Tibial nerve (tissue), 4 donors: ENCODE results near the gene PRKCH. TPM values are rescaled to one million over a fixed set of nuclear protein-coding genes. Genes with fewer than 3 reads are reported as not detected.

ENCODE experiments used
- DNase-seq, 2 donors: peaks; one replicate each; pipeline ENCODE4 v3.0.0-alpha.2; 2019; ENCODE audit warnings: low spot score in 2 of 2
- H3K27ac ChIP-seq, 4 donors: fragments of 200-600 bp; sonication (generic) in 3 of 4; one replicate each; pipeline ENCODE4 v1.5.1; 2017 to 2019; ENCODE audit warnings: mild to moderate bottlenecking in 1 of 4
- H3K27me3 ChIP-seq, 2 donors: fragments of 200-600 bp; sonication (generic) in 1 of 2; one replicate each; pipeline versions ENCODE4 v1.5.1 to v1.6.0; 2017 to 2019
- H3K36me3 ChIP-seq, 3 donors: fragments of 200-600 bp; sonication (generic); one replicate each; pipeline ENCODE4 v1.5.1; 2018 to 2019
- H3K4me1 ChIP-seq, 4 donors: fragments of 200-600 bp; sonication (generic) in 3 of 4; one replicate each; pipeline ENCODE4 v1.5.1; 2017 to 2019
- H3K4me3 ChIP-seq, 4 donors: fragments of 200-600 bp; sonication (generic) in 3 of 4; one replicate each; pipeline ENCODE4 v1.5.1; 2017 to 2019; ENCODE audit warnings: mild to moderate bottlenecking in 1 of 4, moderate library complexity in 1 of 4
- H3K9me3 ChIP-seq, 4 donors: fragments of 200-600 bp; sonication (generic) in 3 of 4; one replicate each; pipeline ENCODE4 v1.5.1; 2017 to 2019
- CTCF ChIP-seq, 5 experiments: fragments of 200-600 bp in 3 of 5; fragments of 450-650 bp in 2 of 5; sonication (generic) in 3 of 5; IDR thresholded peaks; one replicate each; pipeline ENCODE4 v1.5.1; 2016 to 2019; ENCODE audit warnings: antibody characterized with exemption in 5 of 5, mild to moderate bottlenecking in 3 of 5, moderate library complexity in 2 of 5
- EP300 ChIP-seq, 2 donors: sonication (generic); formaldehyde crosslinking; IDR thresholded peaks; one replicate each; pipeline ENCODE4 v1.6.1; 2017; ENCODE audit warnings: antibody characterized with exemption in 2 of 2, mild to moderate bottlenecking in 1 of 2
- POLR2A ChIP-seq, 2 donors: fragments of 450-650 bp; IDR thresholded peaks; one replicate each; pipeline ENCODE4 v1.6.1; 2017; ENCODE audit warnings: antibody characterized with exemption in 2 of 2, mild to moderate bottlenecking in 2 of 2, moderate library complexity in 2 of 2
- WGBS, 2 donors: methylation state at CpG; one replicate each; pipeline ENCODE4 v1.1.5; 2018; 5-methylcytosine and 5-hydroxymethylcytosine counted together
- total RNA-seq, 4 donors: library from RNA; depleted of rRNA; stranded (reverse); fragments of >200 nt; gene quantifications; one replicate each; pipeline ENCODE4 v1.1.0, GENCODE V29; 2016

PRKCH gene
- total RNA-seq, 4 donors from 2014 or later, result 26.4 to 33.9 (median 29.2) TPM

GRCh38 chr14:61341275-61342206, 20.2 kb downstream of the PRKCH start:
- Histone ChIP-seq H3K9me3 (no peaks in the 10 kb centered on the region), H3K27ac (peak overlapping the region in 3 of 4 donors; percentile 1 to 40 (median 24)), H3K4me1 (peaks cover 0 to 17% (median 3%) of the 10 kb centered on the region in 4 donors), H3K4me3 (no peak overlapping the region), H3K36me3 (no peaks in the 10 kb centered on the region), H3K27me3 (no peaks in the 10 kb centered on the region)
- WGBS, 2 donors, result 84% methylated on average over 5 of the region's 5 CpGs
- no peak for DNase-seq
- TF ChIP-seq POLR2A (IDR thresholded peaks at IDR 0.05) (no peak), EP300 (IDR thresholded peaks at IDR 0.05) (no peak), CTCF (IDR thresholded peaks at IDR 0.05) (no peak)

GRCh38 chr14:61342486-61342885, 21.1 kb downstream of the PRKCH start:
- no peaks in the 10 kb centered on the region for H3K9me3 ChIP-seq
- H3K4me1 ChIP-seq, result peaks cover 0 to 20% (median 3%) of the 10 kb centered on the region in 4 donors
- no peaks in the 10 kb centered on the region for H3K36me3 ChIP-seq
- no peak for DNase-seq
- no peaks in the 10 kb centered on the region for H3K27me3 ChIP-seq
- H3K27ac ChIP-seq, result peak overlapping the region in 1 of 4 donors; percentile 76
- H3K4me3 ChIP-seq, result no peak overlapping the region
- 76 to 87% methylated on average over 5 of the region's 5 CpGs for WGBS, 2 donors
- TF ChIP-seq EP300 (IDR thresholded peaks at IDR 0.05), result no peak
- TF ChIP-seq POLR2A (IDR thresholded peaks at IDR 0.05), result no peak
- no peak for TF ChIP-seq CTCF (IDR thresholded peaks at IDR 0.05)

- WGBS, 2 donors, result 83 to 89% methylated on average over 5 of the region's 5 CpGs
- Histone ChIP-seq H3K36me3 (no peaks in the 10 kb centered on the region), H3K27me3 (no peaks in the 10 kb centered on the region), H3K9me3 (no peaks in the 10 kb centered on the region), H3K4me3 (no peak overlapping the region), H3K27ac (peak overlapping the region in 3 of 4 donors; percentile 70 to 78 (median 76)), H3K4me1 (peaks cover 0 to 20% (median 3%) of the 10 kb centered on the region in 4 donors)
- DNase-seq, result no peak
- no peak for TF ChIP-seq POLR2A (IDR thresholded peaks at IDR 0.05)
- TF ChIP-seq CTCF (IDR thresholded peaks at IDR 0.05), result no peak
- no peak for TF ChIP-seq EP300 (IDR thresholded peaks at IDR 0.05)
These were observed 21.6 kb downstream of the PRKCH start for GRCh38 chr14:61342932-61343331.

- Histone ChIP-seq H3K36me3 (no peaks in the 10 kb centered on the region), H3K9me3 (no peaks in the 10 kb centered on the region), H3K27ac (peak overlapping the region in 3 of 4 donors; percentile 70 to 78 (median 76)), H3K4me3 (no peak overlapping the region), H3K27me3 (no peaks in the 10 kb centered on the region), H3K4me1 (peaks cover 0 to 20% (median 3%) of the 10 kb centered on the region in 4 donors)
- no peak for DNase-seq
- no peak for TF ChIP-seq CTCF (IDR thresholded peaks at IDR 0.05)
- no peak for TF ChIP-seq EP300 (IDR thresholded peaks at IDR 0.05)
- no peak for TF ChIP-seq POLR2A (IDR thresholded peaks at IDR 0.05)
- WGBS, 2 donors, result 76 to 80% methylated on average over 1 of the region's 1 CpG
These were observed 22.1 kb downstream of the PRKCH start for GRCh38 chr14:61343471-61343870.

GRCh38 chr14:61343991-61344405, 22.6 kb downstream of the PRKCH start:
- TF ChIP-seq POLR2A (IDR thresholded peaks at IDR 0.05) (no peak), EP300 (IDR thresholded peaks at IDR 0.05) (no peak), CTCF (IDR thresholded peaks at IDR 0.05) (no peak)
- Histone ChIP-seq H3K9me3 (no peaks in the 10 kb centered on the region), H3K4me3 (peak overlapping the region in 1 of 4 donors; percentile 11), H3K27ac (peak overlapping the region in 3 of 4 donors; percentile 70 to 78 (median 76)), H3K27me3 (no peaks in the 10 kb centered on the region), H3K4me1 (peaks cover 0 to 20% (median 3%) of the 10 kb centered on the region in 4 donors), H3K36me3 (no peaks in the 10 kb centered on the region)
- no peak for DNase-seq
- 64 to 84% methylated on average over 4 of the region's 4 CpGs for WGBS, 2 donors
